ENCODE data around the gene DAPK1. TPM values are rescaled to one million over a fixed set of nuclear protein-coding genes. Genes with fewer than 3 reads are reported as not detected.

Gene DAPK1
- total RNA-seq, 4 donors from 2014 or later = 8.8 to 18.3 (median 9.9) TPM

GRCh38 chr9:87701931-87702421 lies 204.3 kb downstream of the DAPK1 start:
- WGBS, 2 donors = 80% methylated on average over 5 to 6 of the region's 6 CpGs
- DNase-seq (ENCODE audit: low spot score in 2 of 2) = no peak
- intact Hi-C loops (cut with DNase I; ENCODE audit: low total_unique reads) = no loop called here
- H3K4me3 ChIP-seq (ENCODE audit: low read depth, poor library complexity, severe bottlenecking) = no peak overlapping the region
- TF ChIP-seq POLR2A (IDR thresholded peaks at IDR 0.05) = no peak
- TF ChIP-seq CTCF (IDR thresholded peaks at IDR 0.05) = no peak

GRCh38 chr9:87702921-87703320 lies 205.3 kb downstream of the DAPK1 start:
- TF ChIP-seq POLR2A (IDR thresholded peaks at IDR 0.05) (no peak), CTCF (IDR thresholded peaks at IDR 0.05) (no peak)
- no peak overlapping the region for H3K4me3 ChIP-seq (ENCODE audit: low read depth, poor library complexity, severe bottlenecking)
- intact Hi-C loops (cut with DNase I; ENCODE audit: low total_unique reads) = no loop called here
- WGBS, 2 donors = 91 to 95% methylated on average over 9 of the region's 9 CpGs
- no peak for DNase-seq (ENCODE audit: low spot score in 2 of 2)

- 74 to 83% methylated on average over 7 of the region's 7 CpGs for WGBS, 2 donors
- no peak for TF ChIP-seq CTCF (IDR thresholded peaks at IDR 0.05)
- TF ChIP-seq POLR2A (IDR thresholded peaks at IDR 0.05) = no peak
- no peak overlapping the region for H3K4me3 ChIP-seq (ENCODE audit: low read depth, poor library complexity, severe bottlenecking)
- intact Hi-C loops (cut with DNase I; ENCODE audit: low total_unique reads) = no loop called here
- DNase-seq (ENCODE audit: low spot score in 2 of 2) = no peak
These were observed 206.1 kb downstream of the DAPK1 start for GRCh38 chr9:87703636-87704276.

- WGBS, 2 donors = 68% methylated on average over 6 of the region's 6 CpGs
- DNase-seq (ENCODE audit: low spot score in 2 of 2) = no peak
- intact Hi-C loops (cut with DNase I; ENCODE audit: low total_unique reads) = no loop called here
- no peak overlapping the region for H3K4me3 ChIP-seq (ENCODE audit: low read depth, poor library complexity, severe bottlenecking)
- TF ChIP-seq CTCF (IDR thresholded peaks at IDR 0.05) (no peak), POLR2A (IDR thresholded peaks at IDR 0.05) (no peak)
These were observed 206.7 kb downstream of the DAPK1 start for GRCh38 chr9:87704342-87704741.

- WGBS, 2 donors = 94 to 97% methylated on average over 22 to 35 of the region's 39 CpGs
- DNase-seq (ENCODE audit: low spot score in 2 of 2) = no peak
- no peak overlapping the region for H3K4me3 ChIP-seq (ENCODE audit: low read depth, poor library complexity, severe bottlenecking)
- TF ChIP-seq CTCF (IDR thresholded peaks at IDR 0.05) (no peak), POLR2A (IDR thresholded peaks at IDR 0.05) (no peak)
- intact Hi-C loops (cut with DNase I; ENCODE audit: low total_unique reads) = no loop called here
These were observed 208.5 kb downstream of the DAPK1 start for GRCh38 chr9:87706066-87706739.
